ENCODE results near the gene CDC25B. TPM values are rescaled to one million over a fixed set of nuclear protein-coding genes. Genes with fewer than 3 reads are reported as not detected.

CDC25B gene
- total RNA-seq, 1 donor from 2014 or later: 46.5 TPM

DNA sequence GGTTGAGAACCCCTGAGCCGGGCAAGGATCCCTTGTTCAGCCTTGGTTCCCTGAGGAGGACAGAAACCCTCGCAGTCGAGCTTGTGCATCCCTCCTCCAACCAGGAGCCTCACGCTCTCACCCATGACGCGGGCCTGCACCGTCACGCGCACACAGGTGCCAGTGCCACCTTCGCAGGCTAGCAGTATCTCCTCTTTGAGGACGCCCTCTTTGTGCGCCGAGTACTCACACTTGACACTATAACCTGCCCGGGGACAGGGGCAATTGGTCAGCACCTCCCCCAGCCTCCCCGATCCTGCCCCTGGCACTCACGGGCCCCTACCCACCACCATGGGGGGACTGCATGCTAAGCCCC is 41.9 kb upstream of the CDC25B start:
- Mint-ChIP-seq H3K27ac (ENCODE audit: unreplicated experiment) (no peak overlapping the region), H3K4me3 (no peak overlapping the region), H3K27me3 (ENCODE audit: low read depth) (peaks cover 31% of the 10 kb centered on the region), H3K4me1 (peaks cover 20% of the 10 kb centered on the region), H3K36me3 (ENCODE audit: low read depth) (peaks cover 15% of the 10 kb centered on the region), H3K9me3 (no peaks in the 10 kb centered on the region)
- TF ChIP-seq, protein P1, sequence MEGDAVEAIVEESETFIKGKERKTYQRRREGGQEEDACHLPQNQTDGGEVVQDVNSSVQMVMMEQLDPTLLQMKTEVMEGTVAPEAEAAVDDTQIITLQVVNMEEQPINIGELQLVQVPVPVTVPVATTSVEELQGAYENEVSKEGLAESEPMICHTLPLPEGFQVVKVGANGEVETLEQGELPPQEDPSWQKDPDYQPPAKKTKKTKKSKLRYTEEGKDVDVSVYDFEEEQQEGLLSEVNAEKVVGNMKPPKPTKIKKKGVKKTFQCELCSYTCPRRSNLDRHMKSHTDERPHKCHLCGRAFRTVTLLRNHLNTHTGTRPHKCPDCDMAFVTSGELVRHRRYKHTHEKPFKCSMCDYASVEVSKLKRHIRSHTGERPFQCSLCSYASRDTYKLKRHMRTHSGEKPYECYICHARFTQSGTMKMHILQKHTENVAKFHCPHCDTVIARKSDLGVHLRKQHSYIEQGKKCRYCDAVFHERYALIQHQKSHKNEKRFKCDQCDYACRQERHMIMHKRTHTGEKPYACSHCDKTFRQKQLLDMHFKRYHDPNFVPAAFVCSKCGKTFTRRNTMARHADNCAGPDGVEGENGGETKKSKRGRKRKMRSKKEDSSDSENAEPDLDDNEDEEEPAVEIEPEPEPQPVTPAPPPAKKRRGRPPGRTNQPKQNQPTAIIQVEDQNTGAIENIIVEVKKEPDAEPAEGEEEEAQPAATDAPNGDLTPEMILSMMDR (conservative IDR thresholded peaks at IDR 0.05): no peak
- DNase-seq (ENCODE audit: low read depth, low spot score): no peak

DNA sequence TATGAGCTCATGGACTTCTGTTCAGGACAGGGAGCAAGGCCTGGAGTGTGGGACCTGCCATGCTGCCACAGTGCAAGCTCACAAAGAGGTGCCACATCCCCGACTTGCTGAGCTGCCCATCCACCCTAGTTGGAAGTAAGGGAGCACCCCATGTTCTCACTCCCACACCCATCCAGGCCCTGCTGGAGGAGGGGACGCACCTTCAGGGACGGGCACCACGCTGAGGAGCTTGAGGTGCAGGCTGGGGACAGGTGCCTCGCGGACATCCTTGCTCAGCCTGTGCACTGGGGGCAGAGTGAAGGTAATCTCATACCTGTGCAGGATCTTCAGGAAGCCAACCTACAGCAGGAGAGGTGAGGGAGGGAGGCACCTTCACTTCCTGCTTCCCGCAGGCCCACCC is 40.8 kb upstream of the CDC25B start:
- TF ChIP-seq, protein P1 (conservative IDR thresholded peaks at IDR 0.05): no peak
- Mint-ChIP-seq H3K36me3 (ENCODE audit: low read depth) (peaks cover 15% of the 10 kb centered on the region), H3K27ac (ENCODE audit: unreplicated experiment) (no peak overlapping the region), H3K27me3 (ENCODE audit: low read depth) (peaks cover 25% of the 10 kb centered on the region), H3K4me1 (peaks cover 30% of the 10 kb centered on the region), H3K9me3 (no peaks in the 10 kb centered on the region), H3K4me3 (no peak overlapping the region)
- no peak for DNase-seq (ENCODE audit: low read depth, low spot score)

DNA sequence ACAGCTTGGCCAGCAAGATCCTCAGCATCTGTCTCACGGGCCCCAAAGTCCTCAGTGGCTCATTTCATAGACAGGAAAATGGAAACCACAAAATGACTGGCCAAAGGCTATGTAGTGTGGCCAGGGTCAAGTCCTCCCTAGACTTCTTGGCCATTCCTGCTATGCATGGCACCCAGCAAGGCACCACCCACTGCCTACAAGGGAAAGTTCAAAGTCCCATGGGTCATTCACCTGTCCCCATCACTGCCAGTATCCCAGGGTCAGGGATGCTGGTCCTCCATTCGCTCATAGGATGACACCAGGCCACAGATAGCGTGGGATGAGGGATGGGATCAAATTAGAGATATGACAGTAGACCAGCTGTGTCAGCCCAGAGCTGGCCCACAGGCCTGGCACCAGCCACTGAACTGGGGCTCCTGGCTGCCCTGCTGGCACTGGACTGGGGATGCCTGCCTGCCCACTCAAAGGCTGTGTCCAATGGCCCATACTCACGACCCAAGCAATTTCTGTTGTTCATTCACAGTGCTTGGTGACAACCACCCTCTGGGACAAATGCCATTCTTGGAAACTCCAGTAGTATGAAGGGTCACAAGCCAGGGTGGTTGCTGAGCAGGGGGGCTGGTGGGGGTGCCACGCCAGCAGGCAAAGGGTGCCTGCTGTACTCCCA is 40.2 kb upstream of the CDC25B start:
- H3K36me3 Mint-ChIP-seq (ENCODE audit: low read depth): peaks cover 10% of the 10 kb centered on the region
- no peak overlapping the region for H3K27ac Mint-ChIP-seq (ENCODE audit: unreplicated experiment)

DNA sequence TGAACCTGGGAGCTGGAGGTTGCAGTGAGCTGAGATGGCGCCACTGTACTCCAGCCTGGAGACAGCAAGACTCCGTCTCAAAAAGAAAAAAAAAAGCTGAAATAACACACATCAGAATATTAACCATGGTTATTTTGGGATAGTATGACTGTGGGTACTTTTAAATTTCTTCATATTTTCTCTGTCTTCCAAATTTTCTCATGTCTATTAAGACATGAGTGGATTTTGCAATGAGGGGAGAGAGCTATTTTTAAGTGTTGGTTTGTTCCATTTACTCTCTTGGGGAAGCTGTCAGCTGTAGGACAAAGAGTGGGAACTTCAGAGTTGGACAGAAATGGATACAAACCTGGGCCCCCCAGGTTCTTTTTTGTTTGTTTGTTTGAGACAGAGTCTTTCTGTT is 38.8 kb upstream of the CDC25B start:
- Mint-ChIP-seq H3K9me3 (no peaks in the 10 kb centered on the region), H3K4me3 (no peak overlapping the region), H3K27me3 (ENCODE audit: low read depth) (peaks cover 11% of the 10 kb centered on the region), H3K27ac (ENCODE audit: unreplicated experiment) (no peak overlapping the region), H3K36me3 (ENCODE audit: low read depth) (peaks cover 9% of the 10 kb centered on the region), H3K4me1 (peaks cover 38% of the 10 kb centered on the region)
- no peak for DNase-seq (ENCODE audit: low read depth, low spot score)
- TF ChIP-seq, protein P1 (conservative IDR thresholded peaks at IDR 0.05): no peak

More for the DNA sequence above, 40.2 kb upstream of the CDC25B start:
- Mint-ChIP-seq H3K4me3 (no peak overlapping the region), H3K9me3 (no peaks in the 10 kb centered on the region), H3K4me1 (peaks cover 33% of the 10 kb centered on the region), H3K27me3 (ENCODE audit: low read depth) (peaks cover 18% of the 10 kb centered on the region)
- TF ChIP-seq, protein P1 (conservative IDR thresholded peaks at IDR 0.05): no peak
- no peak for DNase-seq (ENCODE audit: low read depth, low spot score)

DNA sequence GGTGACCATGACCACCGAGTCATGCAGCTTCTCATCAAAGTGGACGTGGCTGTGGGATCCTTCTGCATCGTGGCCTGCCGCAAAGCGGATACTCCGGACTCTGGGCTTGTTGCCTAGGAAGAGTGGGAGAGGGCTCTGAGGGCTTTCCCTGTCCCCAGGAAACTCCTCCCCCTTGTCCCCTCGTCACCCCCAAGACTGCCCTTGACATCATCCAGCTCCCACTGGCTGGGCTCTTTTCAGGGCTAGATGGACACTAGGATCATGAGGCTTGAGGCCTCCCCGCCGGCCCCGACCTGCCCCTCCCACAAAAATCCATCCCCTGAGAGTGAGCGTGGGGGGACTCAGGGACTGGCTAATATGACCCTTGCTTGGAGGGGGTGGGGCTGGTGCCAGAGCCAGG is 37.5 kb upstream of the CDC25B start:
- Mint-ChIP-seq H3K27ac (ENCODE audit: unreplicated experiment) (no peak overlapping the region), H3K36me3 (ENCODE audit: low read depth) (peaks cover 6% of the 10 kb centered on the region), H3K9me3 (no peaks in the 10 kb centered on the region), H3K4me1 (peaks cover 27% of the 10 kb centered on the region), H3K4me3 (no peak overlapping the region), H3K27me3 (ENCODE audit: low read depth) (no peaks in the 10 kb centered on the region)
- no peak for DNase-seq (ENCODE audit: low read depth, low spot score)
- TF ChIP-seq, protein P1 (conservative IDR thresholded peaks at IDR 0.05): no peak
